ENCODE results near the gene NRIP2.

DNA sequence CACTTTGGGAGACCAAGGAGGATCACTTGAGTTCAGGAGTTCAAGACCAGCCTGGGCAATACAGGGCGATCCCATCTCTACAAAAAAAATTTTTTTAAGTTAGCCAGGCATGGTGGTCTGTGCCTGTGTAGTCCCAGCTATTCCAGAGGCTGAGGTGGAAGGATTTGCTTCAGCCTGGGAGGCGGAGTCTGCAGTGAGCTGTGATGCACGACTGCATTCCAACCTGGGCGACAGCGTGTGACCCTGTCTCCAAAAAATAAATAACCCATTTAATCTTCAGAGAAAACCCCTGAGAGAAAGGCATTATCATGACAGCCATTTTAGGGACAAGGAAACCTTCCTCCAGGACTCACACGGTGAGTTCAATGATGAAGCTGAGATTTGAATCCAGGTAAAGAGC lies 43.7 kb downstream of the NRIP2 start:
- TF ChIP-seq, protein P1, sequence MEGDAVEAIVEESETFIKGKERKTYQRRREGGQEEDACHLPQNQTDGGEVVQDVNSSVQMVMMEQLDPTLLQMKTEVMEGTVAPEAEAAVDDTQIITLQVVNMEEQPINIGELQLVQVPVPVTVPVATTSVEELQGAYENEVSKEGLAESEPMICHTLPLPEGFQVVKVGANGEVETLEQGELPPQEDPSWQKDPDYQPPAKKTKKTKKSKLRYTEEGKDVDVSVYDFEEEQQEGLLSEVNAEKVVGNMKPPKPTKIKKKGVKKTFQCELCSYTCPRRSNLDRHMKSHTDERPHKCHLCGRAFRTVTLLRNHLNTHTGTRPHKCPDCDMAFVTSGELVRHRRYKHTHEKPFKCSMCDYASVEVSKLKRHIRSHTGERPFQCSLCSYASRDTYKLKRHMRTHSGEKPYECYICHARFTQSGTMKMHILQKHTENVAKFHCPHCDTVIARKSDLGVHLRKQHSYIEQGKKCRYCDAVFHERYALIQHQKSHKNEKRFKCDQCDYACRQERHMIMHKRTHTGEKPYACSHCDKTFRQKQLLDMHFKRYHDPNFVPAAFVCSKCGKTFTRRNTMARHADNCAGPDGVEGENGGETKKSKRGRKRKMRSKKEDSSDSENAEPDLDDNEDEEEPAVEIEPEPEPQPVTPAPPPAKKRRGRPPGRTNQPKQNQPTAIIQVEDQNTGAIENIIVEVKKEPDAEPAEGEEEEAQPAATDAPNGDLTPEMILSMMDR (IDR thresholded peaks at IDR 0.05 in 2 of 3, conservative IDR thresholded peaks at IDR 0.05 in 1 of 3; ENCODE audit: control insufficient read depth in 2 of 3, extremely low read depth in 1 of 3, insufficient read depth in 1 of 3, low read depth in 3 of 3, low read length in 3 of 3): no peak
- TF ChIP-seq TARDBP (IDR thresholded peaks at IDR 0.05; ENCODE audit: borderline replicate concordance): no peak
